ENCODE measurements around the gene INHA. TPM values are rescaled to one million over a fixed set of nuclear protein-coding genes. Genes with fewer than 3 reads are reported as not detected.

Gene INHA
- total RNA-seq, 1 donor from 2014 or later: 3.7 TPM

- H3K27ac Mint-ChIP-seq: peak within 1 kb of the TSS; percentile 85
- H3K36me3 Mint-ChIP-seq: peaks cover 5% of the 10 kb centered on the region
Observed at GRCh38 chr2:219543596-219544358, 28.3 kb upstream of the INHA start, which contains the start of the genes CHPF and TMEM198. Gene CHPF, minus strand, starts transcription at chr2:219543809. Its CDS starts 271 bp downstream, at chr2:219543538. Gene TMEM198, plus strand, starts transcription at chr2:219544028. Its CDS starts 700 bp downstream, at chr2:219544728.

GRCh38 chr2:219544567-219544966 is 27.5 kb upstream of the INHA start:
- Mint-ChIP-seq H3K27ac (peak overlapping the region; percentile 71), H3K27me3 (ENCODE audit: low read depth) (peaks cover 10% of the 10 kb centered on the region), H3K9me3 (no peaks in the 10 kb centered on the region), H3K36me3 (peaks cover 5% of the 10 kb centered on the region), H3K4me1 (peaks cover 19% of the 10 kb centered on the region), H3K4me3 (peak overlapping the region; percentile 78)
- DNase-seq (ENCODE audit: low spot score in 2 of 2, unreplicated experiment in 2 of 2): no peak
- TF ChIP-seq CTCF (IDR thresholded peaks at IDR 0.05; ENCODE audit: unreplicated experiment): no peak

More at GRCh38 chr2:219543596-219544358, 28.3 kb upstream of the INHA start, which contains the start of the genes CHPF and TMEM198:
- TF ChIP-seq CTCF (IDR thresholded peaks at IDR 0.05; ENCODE audit: unreplicated experiment): no peak
- Mint-ChIP-seq H3K4me3 (peak within 1 kb of the TSS; percentile 80), H3K4me1 (peaks cover 19% of the 10 kb centered on the region), H3K27me3 (ENCODE audit: low read depth) (peaks cover 10% of the 10 kb centered on the region), H3K9me3 (no peaks in the 10 kb centered on the region)
- peak; percentile 97 to 98 for DNase-seq (ENCODE audit: low spot score in 2 of 2, unreplicated experiment in 2 of 2)

DNA sequence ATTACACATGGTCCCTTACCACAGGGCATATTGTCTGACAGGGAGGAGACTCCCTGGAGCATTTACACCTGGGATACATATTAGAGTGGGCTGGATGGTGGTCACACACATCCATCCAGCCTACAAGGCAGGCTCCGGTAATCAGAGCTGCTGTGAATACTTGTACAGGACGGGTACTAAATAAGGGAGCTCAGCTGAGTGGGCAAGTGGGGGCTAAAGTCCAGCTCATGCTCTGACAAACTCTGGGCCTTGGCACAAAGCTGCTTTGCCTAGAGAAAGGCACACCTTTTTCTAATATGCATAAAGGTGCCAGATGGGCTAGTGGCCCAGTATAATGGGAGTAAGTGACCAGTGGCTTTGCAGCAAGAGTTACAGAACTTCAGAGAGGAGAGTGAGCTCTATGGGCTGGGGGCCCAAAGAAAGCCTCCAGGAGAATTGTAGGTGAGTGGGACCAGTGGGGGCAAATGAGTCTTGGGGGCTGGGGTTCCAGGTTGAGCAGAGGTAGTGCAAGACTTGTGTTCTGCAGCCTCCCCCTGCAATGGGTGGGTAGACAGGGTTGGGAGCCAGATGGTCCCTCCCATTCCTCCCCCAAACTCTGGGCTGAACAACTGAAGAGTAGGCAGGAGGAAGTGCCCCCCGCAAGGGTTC is 26.7 kb upstream of the INHA start:
- no peak for DNase-seq (ENCODE audit: low spot score in 2 of 2, unreplicated experiment in 2 of 2)
- Mint-ChIP-seq H3K9me3 (no peaks in the 10 kb centered on the region), H3K27ac (no peak overlapping the region), H3K4me3 (peak overlapping the region; percentile 78), H3K36me3 (peaks cover 5% of the 10 kb centered on the region), H3K4me1 (peaks cover 19% of the 10 kb centered on the region), H3K27me3 (ENCODE audit: low read depth) (peaks cover 10% of the 10 kb centered on the region)
- no peak for TF ChIP-seq CTCF (IDR thresholded peaks at IDR 0.05; ENCODE audit: unreplicated experiment)

DNA sequence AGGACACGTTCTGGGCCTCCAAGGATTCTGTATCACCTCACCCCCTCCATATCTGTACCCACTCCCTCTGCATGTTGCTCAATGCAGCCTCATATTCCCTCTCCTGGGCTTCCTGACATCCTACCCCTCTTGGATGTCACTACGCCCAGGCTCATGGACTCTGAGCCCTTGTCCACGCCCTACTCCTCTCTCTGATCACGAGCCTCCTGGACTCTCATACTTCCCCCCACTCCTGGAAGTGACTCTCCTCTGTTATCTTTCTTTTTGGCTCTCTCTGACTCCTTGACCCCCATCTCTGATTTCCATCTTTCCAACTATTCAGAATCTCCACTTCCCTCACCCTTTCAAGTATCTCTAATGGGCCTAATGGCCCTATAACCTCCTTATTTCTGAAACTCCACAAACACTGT is 26.2 kb upstream of the INHA start:
- TF ChIP-seq CTCF (IDR thresholded peaks at IDR 0.05; ENCODE audit: unreplicated experiment): no peak
- no peak overlapping the region for H3K4me3 Mint-ChIP-seq
- H3K36me3 Mint-ChIP-seq: peaks cover 5% of the 10 kb centered on the region
- H3K4me1 Mint-ChIP-seq: peaks cover 22% of the 10 kb centered on the region
- H3K9me3 Mint-ChIP-seq: no peaks in the 10 kb centered on the region
- no peak for DNase-seq (ENCODE audit: low spot score in 2 of 2, unreplicated experiment in 2 of 2)
- peaks cover 14% of the 10 kb centered on the region for H3K27me3 Mint-ChIP-seq (ENCODE audit: low read depth)
- H3K27ac Mint-ChIP-seq: no peak overlapping the region

DNA sequence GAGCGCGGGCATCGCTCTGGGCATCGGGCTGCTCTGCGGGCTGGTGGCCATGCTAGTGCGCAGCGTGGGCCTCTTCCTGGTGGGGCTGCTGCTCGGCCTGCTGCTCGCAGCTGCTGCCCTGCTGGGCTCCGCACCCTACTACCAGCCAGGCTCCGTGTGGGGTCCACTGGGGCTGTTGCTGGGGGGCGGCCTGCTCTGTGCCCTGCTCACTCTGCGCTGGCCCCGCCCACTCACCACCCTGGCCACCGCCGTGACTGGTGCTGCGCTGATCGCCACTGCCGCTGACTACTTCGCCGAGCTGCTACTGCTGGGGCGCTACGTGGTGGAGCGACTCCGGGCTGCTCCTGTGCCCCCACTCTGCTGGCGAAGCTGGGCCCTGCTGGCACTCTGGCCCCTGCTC is 24.5 kb upstream of the INHA start:
- Mint-ChIP-seq H3K36me3 (peaks cover 2% of the 10 kb centered on the region), H3K27me3 (ENCODE audit: low read depth) (peaks cover 24% of the 10 kb centered on the region), H3K27ac (no peak overlapping the region), H3K4me1 (peaks cover 21% of the 10 kb centered on the region), H3K9me3 (no peaks in the 10 kb centered on the region), H3K4me3 (no peak overlapping the region)
- no peak for TF ChIP-seq CTCF (IDR thresholded peaks at IDR 0.05; ENCODE audit: unreplicated experiment)
- DNase-seq (ENCODE audit: low spot score in 2 of 2, unreplicated experiment in 2 of 2): no peak

Data from mesothelial cell of epicardium (in vitro differentiated cells).